GM12891 (cell line): Measurements from ENCODE around the gene C1orf116.

Experiments used
- PAX5 ChIP-seq: IDR thresholded peaks from 2 replicates; pipeline ENCODE4 v1.6.1; 2011; ENCODE audit warnings: low read length, moderate library complexity, mild to moderate bottlenecking; ENCODE audit not compliant: insufficient read depth, severe bottlenecking
- POLR2A ChIP-seq: IDR thresholded peaks from 2 replicates; pipeline ENCODE4 v1.6.1; 2011; ENCODE audit warnings: low read depth, low read length, control low read depth
- POLR2AphosphoS5 ChIP-seq: IDR thresholded peaks from 2 replicates; pipeline ENCODE4 v1.6.1; 2011; ENCODE audit warnings: low read depth, low read length, control low read depth
- POU2F2 ChIP-seq: IDR thresholded peaks from 2 replicates; pipeline ENCODE4 v1.6.1; 2011; ENCODE audit warnings: low read depth, mild to moderate bottlenecking, control low read depth, low read length, moderate library complexity
- SPI1 ChIP-seq: IDR thresholded peaks from 2 replicates; pipeline ENCODE4 v1.6.1; 2011; ENCODE audit warnings: low read depth, low read length, control low read depth
- TAF1 ChIP-seq: IDR thresholded peaks from 2 replicates; pipeline ENCODE4 v1.6.1; 2011; ENCODE audit warnings: low read depth, low read length, control low read depth

DNA sequence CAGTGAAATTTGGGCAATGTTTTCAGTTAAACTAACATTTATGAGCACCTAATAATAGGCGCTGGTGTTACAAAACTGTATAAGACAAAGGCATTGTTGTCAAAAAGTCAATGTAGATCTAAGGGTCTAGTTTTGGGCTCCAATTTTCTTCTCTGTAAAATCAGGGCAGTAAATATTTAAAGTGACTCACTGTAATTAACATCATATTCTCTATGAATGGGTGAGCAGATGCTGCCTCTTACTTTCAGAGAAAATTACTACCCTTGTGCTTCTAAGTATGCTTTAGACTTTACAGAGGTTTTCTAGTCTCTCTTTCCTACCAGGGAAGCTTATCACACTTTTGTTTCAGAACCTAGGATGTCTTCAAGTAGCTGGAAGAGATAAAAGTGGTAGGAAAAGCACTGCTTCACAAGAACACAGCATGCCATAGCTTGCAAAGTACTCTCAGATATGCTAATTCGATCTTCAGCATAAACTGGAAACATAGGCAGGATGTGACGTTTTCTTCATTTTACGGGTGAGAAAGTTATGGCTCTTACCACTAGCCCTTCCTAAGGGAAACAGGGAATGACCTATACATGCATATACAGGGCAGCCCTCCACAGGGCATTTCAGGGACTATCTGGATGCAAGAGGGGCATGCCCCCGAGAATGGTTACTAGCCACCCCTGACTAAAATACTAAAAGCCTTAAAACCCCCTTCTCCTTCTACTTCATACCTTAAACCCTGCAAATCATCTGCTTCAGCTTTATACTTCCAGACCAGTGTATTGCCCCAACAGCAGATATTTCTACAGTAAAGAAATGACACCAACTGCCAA is 2.6 kb downstream of the C1orf116 start:
- no peak for TF ChIP-seq POLR2A
- TF ChIP-seq POLR2AphosphoS5, result no peak
- TF ChIP-seq TAF1, result no peak
- no peak for TF ChIP-seq POU2F2
- TF ChIP-seq PAX5, result no peak
- no peak for TF ChIP-seq SPI1
